DND-41 (cell line): ENCODE data around the gene BORCS6.
A peak's percentile ranks its signal among the peaks of the same experiment; 100 is the strongest.

Source experiments
- ATAC-seq: fragments of 200-7000 bp; cut with Tn5 transposase; 3 replicates; pipeline ENCODE4 v1.9.1; 2021; ENCODE audit warnings: low read depth; ENCODE audit not compliant: insufficient read depth
- DNase-seq: peaks from one replicate; pipeline ENCODE4 v3.0.0-alpha.2; 2020
- H2AFZ ChIP-seq: 2 replicates; pipeline ENCODE4 v1.6.0; 2012; ENCODE audit warnings: low read depth, low read length
- H3K27ac ChIP-seq: 2 replicates; pipeline ENCODE4 v1.5.1; 2012; ENCODE audit warnings: low read length, inconsistent platforms
- H3K27me3 ChIP-seq: fragments of 200-600 bp; sonication (generic); 2 replicates; pipeline ENCODE4 v1.6.0; 2012; ENCODE audit warnings: low read length, mild to moderate bottlenecking, inconsistent platforms; ENCODE audit not compliant: insufficient read depth, poor library complexity
- H3K36me3 ChIP-seq: 2 replicates; pipeline ENCODE4 v1.5.1; 2012; ENCODE audit warnings: low read length, inconsistent platforms; ENCODE audit not compliant: insufficient read depth
- H3K4me1 ChIP-seq: 2 replicates; pipeline ENCODE4 v1.5.1; 2012; ENCODE audit warnings: mild to moderate bottlenecking, low read length; ENCODE audit not compliant: insufficient read depth
- H3K4me2 ChIP-seq: 2 replicates; pipeline ENCODE4 v1.6.0; 2012; ENCODE audit warnings: mild to moderate bottlenecking, moderate library complexity, low read length, inconsistent platforms; ENCODE audit not compliant: insufficient read depth
- H3K4me3 ChIP-seq, 2 experiments: fragments of 200-600 bp in 1 of 2; shearing (Covaris generic) in 1 of 2; 2 replicates each; pipeline ENCODE4 v1.5.1; 2012 to 2016; ENCODE audit warnings: inconsistent platforms in 2 of 2, low read length in 2 of 2, mild to moderate bottlenecking in 2 of 2, low read depth in 1 of 2, moderate library complexity in 1 of 2
- H3K79me2 ChIP-seq: 2 replicates; pipeline ENCODE4 v1.6.0; 2012; ENCODE audit warnings: low read length, inconsistent platforms; ENCODE audit not compliant: insufficient read depth
- H3K9ac ChIP-seq: 2 replicates; pipeline ENCODE4 v1.6.0; 2012; ENCODE audit warnings: low read depth, mild to moderate bottlenecking, inconsistent platforms, low read length, moderate library complexity
- H3K9me3 ChIP-seq: 2 replicates; pipeline ENCODE4 v1.5.1; 2012; ENCODE audit warnings: low read length, moderate library complexity, mild to moderate bottlenecking, inconsistent platforms; ENCODE audit not compliant: insufficient read depth, severe bottlenecking
- H4K20me1 ChIP-seq: 2 replicates; pipeline ENCODE4 v1.6.0; 2012; ENCODE audit warnings: low read length; ENCODE audit not compliant: insufficient read depth
- EZH2 ChIP-seq: IDR thresholded peaks from 3 replicates; pipeline ENCODE4 v1.6.1; 2012; ENCODE audit warnings: borderline replicate concordance, low read depth, mild to moderate bottlenecking, moderate library complexity, low read length, inconsistent platforms; ENCODE audit not compliant: severe bottlenecking
- TF ChIP-seq, protein P1 (sequence below): IDR thresholded peaks from 2 replicates; pipeline ENCODE4 v1.5.1; 2012; ENCODE audit warnings: borderline replicate concordance, low read length, moderate library complexity, mild to moderate bottlenecking; ENCODE audit not compliant: poor library complexity, severe bottlenecking; ENCODE audit errors: extremely low read depth

The BORCS6 gene

DNA sequence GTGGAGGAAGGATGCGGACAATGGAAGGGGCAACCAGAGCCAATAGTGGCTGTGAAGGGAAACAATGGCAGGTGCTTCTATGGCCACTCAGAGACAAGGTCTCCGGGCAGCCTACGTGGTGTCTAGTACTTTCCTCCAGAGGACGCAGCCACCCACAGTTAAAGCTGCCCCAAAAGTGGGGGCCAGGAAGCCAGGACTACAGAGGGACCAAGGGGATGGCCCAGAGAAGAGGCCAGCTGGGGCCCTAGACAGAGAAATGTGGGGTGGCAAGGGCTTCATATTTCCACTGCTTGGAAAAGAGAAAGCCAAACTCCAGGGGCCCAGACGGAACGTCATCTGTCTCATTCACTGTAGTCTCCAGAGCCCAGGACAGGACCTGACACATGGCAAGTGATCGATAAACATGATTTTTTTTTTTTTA lies 36.9 kb downstream of the BORCS6 start:
- peak overlapping the region; percentile 93 for H3K4me2 ChIP-seq
- peak overlapping the region; percentile 43; the same call in 1 of the 2 replicates for H3K27ac ChIP-seq
- peaks cover 17% of the 10 kb centered on the region for H3K79me2 ChIP-seq

DNA sequence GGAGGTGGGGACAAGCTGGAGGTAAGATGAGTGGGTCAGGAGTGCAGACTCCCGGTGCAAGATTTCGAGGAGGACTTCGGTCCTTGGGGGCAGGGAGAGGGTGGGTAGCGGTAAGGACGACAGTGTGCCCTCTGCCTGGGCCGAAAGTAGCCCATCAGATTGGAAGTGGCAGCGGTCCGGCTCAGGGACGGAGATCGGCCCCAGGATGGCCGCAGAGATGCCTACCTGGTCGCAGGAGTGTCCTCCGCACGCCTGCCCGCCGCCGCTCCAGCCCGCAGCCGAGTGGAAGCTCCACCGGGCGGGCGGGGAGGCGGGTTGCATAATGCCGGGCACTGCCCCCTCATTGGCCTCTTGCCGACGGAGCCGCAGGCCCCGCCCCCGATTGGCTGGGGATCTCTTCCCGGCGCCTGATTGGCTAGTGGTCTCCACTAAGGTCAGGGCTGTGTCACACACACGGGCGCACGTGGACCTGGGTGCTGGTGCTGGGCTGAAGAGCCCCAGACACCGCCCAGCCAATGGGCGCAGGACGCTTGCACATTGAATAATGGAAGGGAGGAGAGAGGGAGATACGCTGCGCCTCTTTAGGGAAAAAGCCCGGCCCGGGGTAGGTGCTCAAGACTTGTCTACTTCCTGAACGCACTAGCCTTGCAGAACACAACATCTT lies 37.7 kb downstream of the BORCS6 start, which contains the start of gene PER1:
PER1 (minus strand) TSS at position 293 of the 664 bp plus-strand sequence. CDS start 1,698 bp downstream, outside the sequence.
- peak within 1 kb of the TSS; percentile 61 for H3K9ac ChIP-seq
- H4K20me1 ChIP-seq, result peaks cover 19% of the 10 kb centered on the region
- H2AFZ ChIP-seq, result peak within 1 kb of the TSS; percentile 59
- H3K27me3 ChIP-seq, result no peaks in the 10 kb centered on the region
- H3K4me3 ChIP-seq, result peak within 1 kb of the TSS; percentile 47 to 76
- peaks cover 32% of the 10 kb centered on the region for H3K36me3 ChIP-seq
- H3K4me2 ChIP-seq, result peak within 1 kb of the TSS; percentile 93
- no peaks in the 10 kb centered on the region for H3K9me3 ChIP-seq
- peaks cover 58% of the 10 kb centered on the region for H3K4me1 ChIP-seq
- peaks cover 17% of the 10 kb centered on the region for H3K79me2 ChIP-seq
- TF ChIP-seq EZH2, result no peak
- TF ChIP-seq, protein P1, sequence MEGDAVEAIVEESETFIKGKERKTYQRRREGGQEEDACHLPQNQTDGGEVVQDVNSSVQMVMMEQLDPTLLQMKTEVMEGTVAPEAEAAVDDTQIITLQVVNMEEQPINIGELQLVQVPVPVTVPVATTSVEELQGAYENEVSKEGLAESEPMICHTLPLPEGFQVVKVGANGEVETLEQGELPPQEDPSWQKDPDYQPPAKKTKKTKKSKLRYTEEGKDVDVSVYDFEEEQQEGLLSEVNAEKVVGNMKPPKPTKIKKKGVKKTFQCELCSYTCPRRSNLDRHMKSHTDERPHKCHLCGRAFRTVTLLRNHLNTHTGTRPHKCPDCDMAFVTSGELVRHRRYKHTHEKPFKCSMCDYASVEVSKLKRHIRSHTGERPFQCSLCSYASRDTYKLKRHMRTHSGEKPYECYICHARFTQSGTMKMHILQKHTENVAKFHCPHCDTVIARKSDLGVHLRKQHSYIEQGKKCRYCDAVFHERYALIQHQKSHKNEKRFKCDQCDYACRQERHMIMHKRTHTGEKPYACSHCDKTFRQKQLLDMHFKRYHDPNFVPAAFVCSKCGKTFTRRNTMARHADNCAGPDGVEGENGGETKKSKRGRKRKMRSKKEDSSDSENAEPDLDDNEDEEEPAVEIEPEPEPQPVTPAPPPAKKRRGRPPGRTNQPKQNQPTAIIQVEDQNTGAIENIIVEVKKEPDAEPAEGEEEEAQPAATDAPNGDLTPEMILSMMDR, result no peak
- peak; percentile 91 for DNase-seq
- peak; percentile 44 for ATAC-seq
- H3K27ac ChIP-seq, result peak within 1 kb of the TSS; percentile 85

More for the DNA sequence above, 36.9 kb downstream of the BORCS6 start:
- peaks cover 26% of the 10 kb centered on the region for H3K36me3 ChIP-seq
- H3K4me3 ChIP-seq, result peak overlapping the region in 1 of 2 experiments; percentile 76; a peak in 2 of 4 replicates
- H3K27me3 ChIP-seq, result no peaks in the 10 kb centered on the region
- DNase-seq (no peak), ATAC-seq (no peak)
- peak overlapping the region; percentile 61; the same call in 1 of the 2 replicates for H3K9ac ChIP-seq
- TF ChIP-seq EZH2, result no peak
- TF ChIP-seq, protein P1, result no peak
- peaks cover 19% of the 10 kb centered on the region for H4K20me1 ChIP-seq
- H2AFZ ChIP-seq, result no peak overlapping the region
- peaks cover 62% of the 10 kb centered on the region for H3K4me1 ChIP-seq
- no peaks in the 10 kb centered on the region for H3K9me3 ChIP-seq

DNA sequence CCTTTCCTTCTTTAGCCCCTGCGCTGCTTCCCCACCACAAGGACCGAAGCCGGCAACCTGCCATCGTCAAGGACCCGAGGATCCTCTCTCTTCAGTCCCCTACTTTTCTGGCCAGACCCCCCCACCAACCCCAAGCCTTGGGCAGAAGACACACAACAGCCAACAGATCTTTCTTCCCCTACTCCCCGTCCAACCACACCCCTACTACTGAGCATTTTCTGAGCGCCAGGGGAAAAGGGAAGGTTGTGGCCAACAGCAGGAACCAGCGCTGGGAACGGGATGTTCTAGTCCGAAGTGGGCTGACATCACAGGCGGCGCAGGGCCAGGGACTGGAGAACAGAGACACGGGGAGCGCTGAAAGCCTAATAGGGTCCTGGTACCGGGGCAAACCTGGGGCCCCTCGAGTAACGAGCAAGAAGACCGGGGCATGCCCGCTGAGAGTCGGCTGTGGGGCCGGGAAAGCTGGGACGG lies 38.3 kb downstream of the BORCS6 start:
- Histone ChIP-seq H3K79me2 (peaks cover 17% of the 10 kb centered on the region), H3K4me1 (peaks cover 53% of the 10 kb centered on the region), H3K4me2 (peak overlapping the region; percentile 93), H3K36me3 (peaks cover 37% of the 10 kb centered on the region), H3K27ac (peak overlapping the region; percentile 85), H3K9me3 (no peaks in the 10 kb centered on the region), H3K9ac (peak overlapping the region; percentile 61), H3K27me3 (no peaks in the 10 kb centered on the region), H3K4me3 (peak overlapping the region; percentile 47 to 76), H4K20me1 (peaks cover 19% of the 10 kb centered on the region), H2AFZ (peak overlapping the region; percentile 32)
- ATAC-seq (no peak), DNase-seq (peak; percentile 46)
- no peak for TF ChIP-seq EZH2
- TF ChIP-seq, protein P1, result no peak
